DMS79 (cell line): ENCODE results near the gene RCBTB1.
"Not testable (repeated sequence)": the region's sequence is repeated elsewhere in the genome, so short reads cannot be mapped to it uniquely, and the experiment has no call there.

Source experiments
- DNase-seq: peaks from one replicate; lab custom pipeline; 2025; lab: John Stamatoyannopoulos, UW

The RCBTB1 gene

DNA sequence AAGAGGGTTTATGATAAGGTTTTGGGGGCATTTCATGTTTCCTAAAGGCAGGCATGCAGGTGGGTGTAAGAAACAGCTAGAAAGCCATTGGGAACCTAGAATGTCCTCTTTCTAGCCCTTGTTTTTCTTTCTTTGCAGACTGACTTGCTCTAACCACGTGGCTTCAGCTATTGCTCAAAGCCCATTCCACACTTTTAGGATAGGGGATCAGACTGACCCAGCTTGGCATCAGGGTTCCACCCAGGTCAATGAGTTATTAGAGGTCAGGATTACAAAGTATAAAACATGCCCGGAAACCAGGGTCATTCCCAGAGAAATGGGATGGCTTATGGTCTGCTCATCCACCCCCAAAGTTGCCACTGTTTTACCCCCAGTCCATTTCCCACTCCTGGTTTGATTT, 72.8 kb downstream of the RCBTB1 start:
- no peak for DNase-seq

- DNase-seq, result no peak
Measured at GRCh38 chr13:49503951-49504350, 81.4 kb downstream of the RCBTB1 start.

- no peak for DNase-seq
Measured at GRCh38 chr13:49502954-49503353, 82.4 kb downstream of the RCBTB1 start.

DNA sequence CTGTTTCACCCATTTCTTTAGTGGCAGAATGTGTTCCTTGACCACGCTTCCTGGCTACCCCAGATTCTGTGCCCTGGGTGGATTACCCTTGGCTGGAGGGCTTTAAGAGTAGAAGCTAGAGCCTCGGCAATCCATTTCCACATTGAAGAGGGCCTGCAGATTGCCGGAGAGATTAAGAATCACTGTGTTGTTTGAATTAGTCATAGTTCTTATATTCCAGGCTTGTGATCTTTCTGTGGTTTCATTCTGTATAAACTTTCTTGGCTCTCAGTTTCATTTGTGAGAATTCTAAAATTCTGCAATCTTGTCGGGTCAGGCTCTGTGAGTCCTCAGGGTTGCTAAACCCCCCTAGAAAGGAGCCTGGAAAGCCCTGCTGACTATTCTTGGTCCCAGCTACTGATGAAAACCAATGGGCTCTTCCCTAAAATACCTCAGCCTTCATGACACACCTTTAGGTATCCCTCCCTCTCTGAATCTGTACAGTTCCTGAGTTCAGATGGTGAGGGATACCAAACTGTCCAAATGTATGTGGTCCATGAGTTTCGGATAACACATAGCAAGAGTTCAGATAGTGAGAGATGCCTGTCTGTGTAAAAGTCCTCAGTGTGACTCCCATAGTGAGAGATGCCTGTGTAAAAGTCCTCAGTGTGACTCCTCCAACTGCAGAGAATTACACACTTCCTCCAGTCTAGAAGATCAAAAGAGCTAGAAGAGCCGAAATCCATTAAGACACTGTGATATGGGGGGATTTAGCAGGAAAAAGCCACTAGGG, 85.3 kb downstream of the RCBTB1 start:
- DNase-seq, result no peak

DNA sequence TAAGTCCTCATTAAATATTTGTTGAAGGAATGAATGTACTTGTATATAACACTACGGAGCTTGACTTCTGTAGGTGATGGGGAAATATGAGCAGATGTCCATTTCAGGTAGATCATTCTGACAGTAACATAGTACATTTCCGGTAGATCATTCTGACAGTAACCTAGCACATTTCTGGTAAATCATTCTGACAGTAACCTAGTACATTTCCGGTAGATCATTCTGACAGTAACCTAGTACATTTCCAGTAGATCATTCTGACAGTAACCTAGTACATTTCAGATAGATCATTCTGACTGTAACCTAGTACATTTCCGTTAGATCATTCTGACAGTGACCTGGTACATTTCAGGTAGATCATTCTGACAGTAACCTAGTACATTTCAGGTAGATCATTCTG, 87.2 kb downstream of the RCBTB1 start:
- no peak for DNase-seq

DNA sequence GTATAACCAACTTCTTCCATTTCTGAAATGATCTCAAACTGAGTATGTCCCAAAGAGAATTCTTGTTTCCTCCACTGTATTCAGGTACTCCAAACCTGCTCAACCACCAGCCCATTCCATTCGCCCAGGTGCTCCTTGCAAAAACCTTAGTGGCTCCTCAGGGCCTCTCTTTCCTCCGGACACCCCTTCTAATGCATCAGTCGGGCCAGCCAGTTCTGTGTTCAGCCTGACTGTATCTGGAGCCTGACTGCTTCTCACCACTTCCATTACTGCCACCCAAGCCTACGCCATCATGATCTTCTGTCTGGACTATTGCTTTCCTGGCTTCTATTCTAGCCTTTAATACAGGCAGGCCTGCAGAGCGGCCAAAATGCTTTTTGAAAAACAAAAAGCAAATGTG, 88.1 kb downstream of the RCBTB1 start:
- no peak for DNase-seq

GRCh38 chr13:49496837-49497236, 88.5 kb downstream of the RCBTB1 start:
- not testable (repeated sequence) for DNase-seq

GRCh38 chr13:49495783-49496762, 89.3 kb downstream of the RCBTB1 start, which contains the start of gene PHF11:
PHF11 (plus strand) TSS chr13:49495953; CDS start chr13:49496002, 49 bp downstream.
- DNase-seq, result no peak

DNA sequence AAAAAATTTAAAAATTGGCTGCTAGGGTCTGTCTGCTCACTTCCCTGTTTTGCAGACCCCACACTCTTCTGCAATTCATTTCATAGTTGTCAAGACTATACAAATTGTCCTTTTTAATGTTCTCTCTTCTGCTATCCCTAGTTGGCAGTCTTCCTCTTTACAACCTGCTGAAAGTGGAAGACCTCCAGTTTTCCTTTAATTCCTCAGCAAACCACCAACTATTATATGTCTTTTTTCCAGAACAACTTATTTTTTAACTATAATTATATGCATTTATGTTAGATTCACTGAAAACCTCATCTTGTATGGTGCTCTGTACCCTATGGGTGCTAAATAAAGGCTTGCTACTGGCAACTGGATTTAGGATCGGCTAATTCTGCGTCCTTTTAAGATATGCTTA, 90.7 kb downstream of the RCBTB1 start:
- DNase-seq, result no peak

- no peak for DNase-seq
Measured at GRCh38 chr13:49488563-49488962, 96.8 kb downstream of the RCBTB1 start.
